ENCODE measurements around the gene LRFN2.

DNA sequence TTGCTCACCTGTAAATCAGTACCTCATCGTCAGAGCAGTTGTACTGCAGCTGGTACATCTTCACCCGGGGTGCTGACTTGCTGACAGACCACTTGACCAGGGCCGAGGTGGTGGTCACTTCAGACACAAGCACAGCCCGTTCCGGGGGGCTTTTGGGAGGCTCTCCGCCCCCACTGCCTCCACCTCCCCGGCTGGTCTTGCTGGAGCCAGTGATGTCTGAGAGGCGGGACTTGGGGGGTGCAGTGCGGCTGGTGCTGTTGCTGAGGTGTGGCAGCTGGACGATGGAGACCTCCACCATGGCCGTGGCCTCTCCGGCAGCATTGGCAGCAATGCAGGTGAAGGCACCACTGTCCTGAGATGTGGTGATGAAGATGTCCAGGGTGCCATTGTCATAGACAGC is 155.5 kb downstream of the LRFN2 start:
- TF ChIP-seq, protein P1, sequence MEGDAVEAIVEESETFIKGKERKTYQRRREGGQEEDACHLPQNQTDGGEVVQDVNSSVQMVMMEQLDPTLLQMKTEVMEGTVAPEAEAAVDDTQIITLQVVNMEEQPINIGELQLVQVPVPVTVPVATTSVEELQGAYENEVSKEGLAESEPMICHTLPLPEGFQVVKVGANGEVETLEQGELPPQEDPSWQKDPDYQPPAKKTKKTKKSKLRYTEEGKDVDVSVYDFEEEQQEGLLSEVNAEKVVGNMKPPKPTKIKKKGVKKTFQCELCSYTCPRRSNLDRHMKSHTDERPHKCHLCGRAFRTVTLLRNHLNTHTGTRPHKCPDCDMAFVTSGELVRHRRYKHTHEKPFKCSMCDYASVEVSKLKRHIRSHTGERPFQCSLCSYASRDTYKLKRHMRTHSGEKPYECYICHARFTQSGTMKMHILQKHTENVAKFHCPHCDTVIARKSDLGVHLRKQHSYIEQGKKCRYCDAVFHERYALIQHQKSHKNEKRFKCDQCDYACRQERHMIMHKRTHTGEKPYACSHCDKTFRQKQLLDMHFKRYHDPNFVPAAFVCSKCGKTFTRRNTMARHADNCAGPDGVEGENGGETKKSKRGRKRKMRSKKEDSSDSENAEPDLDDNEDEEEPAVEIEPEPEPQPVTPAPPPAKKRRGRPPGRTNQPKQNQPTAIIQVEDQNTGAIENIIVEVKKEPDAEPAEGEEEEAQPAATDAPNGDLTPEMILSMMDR (IDR thresholded peaks at IDR 0.05; ENCODE audit: insufficient read depth, low read depth, low read length) = no peak
- no peak for TF ChIP-seq EZH2 (IDR thresholded peaks at IDR 0.05; ENCODE audit: insufficient read depth, low read length)

Measured in astrocyte (in vitro differentiated cells and primary cell).